OCI-LY3 (cell line): ENCODE measurements around the gene EML1.

Experiments
- H2AFZ ChIP-seq: fragments of 200-600, 300-600 bp; shearing (Covaris generic); 2 replicates; pipeline ENCODE4 v1.6.0; 2014; ENCODE audit warnings: antibody characterized with exemption, low read depth, low read length
- H3K27ac ChIP-seq: fragments of 200-600, 300-600 bp; sonication (generic); 2 replicates; pipeline ENCODE4 v1.5.1; 2014; ENCODE audit warnings: mild to moderate bottlenecking, low read length, moderate library complexity, mixed read lengths
- H3K27me3 ChIP-seq: fragments of 200-600, 300-600 bp; sonication (generic); 2 replicates; pipeline ENCODE4 v1.6.1; 2014; ENCODE audit warnings: low read depth, low read length, mixed read lengths
- H3K36me3 ChIP-seq: fragments of 200-600, 300-600 bp; sonication (generic); replicated peaks from 2 replicates; pipeline ENCODE3; 2014; ENCODE audit warnings: low read depth, low read length, mixed read lengths
- H3K4me1 ChIP-seq: fragments of 300-600, 200-600 bp; sonication (generic); 2 replicates; pipeline ENCODE4 v1.6.1; 2014; ENCODE audit warnings: low read length, mixed read lengths
- H3K4me2 ChIP-seq: fragments of 200-600, 300-600 bp; sonication (generic); 2 replicates; pipeline ENCODE4 v1.6.1; 2014; ENCODE audit warnings: low read length, mixed read lengths
- H3K4me3 ChIP-seq: fragments of 300-600, 200-600 bp; sonication (generic); 2 replicates; pipeline ENCODE4 v1.5.1; 2014; ENCODE audit warnings: antibody characterized with exemption, mild to moderate bottlenecking, low read length, moderate library complexity
- H3K79me2 ChIP-seq: fragments of 300-600, 200-600 bp; shearing (Covaris generic); 2 replicates; pipeline ENCODE4 v1.6.1; 2014; ENCODE audit warnings: mild to moderate bottlenecking, low read length, mixed read lengths
- H3K9ac ChIP-seq: fragments of 300-600, 200-600 bp; shearing (Covaris generic); 2 replicates; pipeline ENCODE4 v1.6.0; 2014; ENCODE audit warnings: mild to moderate bottlenecking, low read length, moderate library complexity
- H3K9me3 ChIP-seq: fragments of 200-600, 300-600 bp; shearing (Covaris generic); 2 replicates; pipeline ENCODE4 v1.6.1; 2014; ENCODE audit warnings: low read length, mixed read lengths; ENCODE audit not compliant: insufficient read depth
- H4K20me1 ChIP-seq: fragments of 200-600, 300-600 bp; sonication (generic); 2 replicates; pipeline ENCODE4 v1.6.1; 2016; ENCODE audit warnings: low read length, mixed read lengths; ENCODE audit not compliant: insufficient read depth
- CTCF ChIP-seq: fragments of 200-600, 300-600 bp; sonication (generic); IDR thresholded peaks from 2 replicates; pipeline ENCODE4 v1.5.1; 2014; ENCODE audit warnings: antibody characterized with exemption, low read length, low read depth
- EZH2phosphoT487 ChIP-seq: fragments of 200-600 bp; shearing (Covaris generic); IDR thresholded peaks from 2 replicates; pipeline ENCODE4 v1.6.1; 2018; ENCODE audit warnings: antibody characterized with exemption, mixed run types, low read depth

Gene EML1

GRCh38 chr14:99880651-99881420 lies 87.6 kb downstream of the EML1 start:
- Histone ChIP-seq H4K20me1 (no peaks in the 10 kb centered on the region), H3K4me3 (no peak overlapping the region), H3K9me3 (no peaks in the 10 kb centered on the region), H3K27me3 (no peaks in the 10 kb centered on the region), H3K9ac (no peak overlapping the region), H3K36me3 (peaks cover 25% of the 10 kb centered on the region), H3K79me2 (no peaks in the 10 kb centered on the region), H3K4me1 (peaks cover 29% of the 10 kb centered on the region), H3K4me2 (no peak overlapping the region), H2AFZ (no peak overlapping the region), H3K27ac (no peak overlapping the region)
- TF ChIP-seq EZH2phosphoT487 (no peak), CTCF (no peak)

- peak overlapping the region; percentile 27; the same call in 1 of the 2 replicates for H3K4me2 ChIP-seq
Measured at GRCh38 chr14:99883866-99884650, 90.8 kb downstream of the EML1 start.

GRCh38 chr14:99884834-99885648 lies 91.8 kb downstream of the EML1 start:
- Histone ChIP-seq H3K4me3 (no peak overlapping the region), H3K27me3 (no peaks in the 10 kb centered on the region), H3K9me3 (no peaks in the 10 kb centered on the region), H3K27ac (peak overlapping the region; percentile 53), H3K9ac (no peak overlapping the region; the same call in 1 of the 2 replicates), H3K4me1 (peaks cover 34% of the 10 kb centered on the region), H3K79me2 (no peaks in the 10 kb centered on the region), H3K36me3 (peaks cover 9% of the 10 kb centered on the region), H4K20me1 (no peaks in the 10 kb centered on the region), H3K4me2 (peak overlapping the region; percentile 27; the same call in 1 of the 2 replicates), H2AFZ (no peak overlapping the region)
- TF ChIP-seq CTCF (peak; percentile 84), EZH2phosphoT487 (no peak)

More at GRCh38 chr14:99883866-99884650, 90.8 kb downstream of the EML1 start:
- Histone ChIP-seq H3K4me1 (peaks cover 34% of the 10 kb centered on the region), H3K9ac (no peak overlapping the region), H3K9me3 (no peaks in the 10 kb centered on the region), H4K20me1 (no peaks in the 10 kb centered on the region), H3K27me3 (no peaks in the 10 kb centered on the region), H3K36me3 (peaks cover 9% of the 10 kb centered on the region), H3K4me3 (no peak overlapping the region), H3K27ac (peak overlapping the region; percentile 53; the same call in 1 of the 2 replicates), H2AFZ (no peak overlapping the region), H3K79me2 (no peaks in the 10 kb centered on the region)
- TF ChIP-seq EZH2phosphoT487 (no peak), CTCF (no peak)

- Histone ChIP-seq H3K4me3 (no peak overlapping the region), H3K9ac (no peak overlapping the region), H3K9me3 (no peaks in the 10 kb centered on the region), H3K36me3 (peaks cover 9% of the 10 kb centered on the region), H3K27me3 (no peaks in the 10 kb centered on the region), H3K79me2 (no peaks in the 10 kb centered on the region), H4K20me1 (no peaks in the 10 kb centered on the region), H3K27ac (no peak overlapping the region), H2AFZ (no peak overlapping the region), H3K4me2 (no peak overlapping the region), H3K4me1 (peaks cover 36% of the 10 kb centered on the region)
- no peak for TF ChIP-seq CTCF
- TF ChIP-seq EZH2phosphoT487, result no peak
Measured at GRCh38 chr14:99885649-99885958, 92.4 kb downstream of the EML1 start.
